ENCODE data around the gene ADGRF1. TPM values are rescaled to one million over a fixed set of nuclear protein-coding genes. Genes with fewer than 3 reads are reported as not detected.

ADGRF1 gene
- polyA plus RNA-seq, 1 of the 3 experiments (the other 2 are of a cell fraction) = not detected

DNA sequence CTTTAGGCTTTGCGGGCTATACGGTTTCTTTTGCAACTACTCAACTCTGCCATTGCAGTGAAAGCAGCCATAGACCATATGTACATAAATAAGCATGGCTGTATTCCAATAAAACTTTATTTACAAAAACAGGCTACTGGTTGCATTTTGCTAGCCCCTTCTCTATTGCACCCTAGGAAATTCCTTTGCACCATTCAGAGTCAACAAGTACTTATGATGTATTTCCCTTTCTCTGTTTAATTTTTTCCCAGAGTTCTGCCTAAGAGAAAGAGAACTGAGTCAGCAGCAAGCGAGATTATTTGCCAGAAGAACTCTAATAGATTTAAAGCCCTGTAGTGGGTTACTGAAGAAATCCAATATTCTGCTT is 33.8 kb downstream of the ADGRF1 start:
- Histone ChIP-seq H3K27me3 (ENCODE audit: insufficient read depth) (peaks cover 6% of the 10 kb centered on the region; the same call in 1 of the 2 replicates), H3F3A (replicated peaks; ENCODE audit: insufficient read depth) (no peaks in the 10 kb centered on the region), H3K9me3 (no peaks in the 10 kb centered on the region), H3K4me2 (no peak overlapping the region), H3K4me3 (ENCODE audit: low read depth in 2 of 2, low read length in 1 of 2) (no peak overlapping the region), H4K20me1 (ENCODE audit: insufficient read depth) (no peaks in the 10 kb centered on the region), H3K36me3 (replicated peaks in 1 of 2; ENCODE audit: control insufficient read depth in 1 of 2, insufficient read depth in 2 of 2, low read length in 1 of 2) (no peaks in the 10 kb centered on the region), H3K9ac (no peak overlapping the region), H3K79me2 (ENCODE audit: insufficient read depth) (no peaks in the 10 kb centered on the region), H3K9me2 (no peaks in the 10 kb centered on the region), H2AFZ (ENCODE audit: low read depth) (no peak overlapping the region), H3K27ac (ENCODE audit: low read depth in 2 of 2, low read length in 1 of 2) (no peak overlapping the region), H3K4me1 (ENCODE audit: control insufficient read depth in 1 of 2, insufficient read depth in 2 of 2, low read depth in 1 of 2, low read length in 1 of 2) (no peaks in the 10 kb centered on the region)
- WGBS (ENCODE audit: low lambda C conversion rate) = 4% methylated on average over 3 of the region's 3 CpGs
- ChIA-PET CTCF (no interaction called here), POLR2A (no interaction called here)
- TF ChIP-seq NFIC (IDR thresholded peaks at IDR 0.05; ENCODE audit: borderline replicate concordance) (no peak), GABPA (IDR thresholded peaks at IDR 0.05; ENCODE audit: low read depth) (no peak), YY1 (IDR thresholded peaks at IDR 0.05; ENCODE audit: low read depth) (no peak)
- no peak for DNase-seq

DNA sequence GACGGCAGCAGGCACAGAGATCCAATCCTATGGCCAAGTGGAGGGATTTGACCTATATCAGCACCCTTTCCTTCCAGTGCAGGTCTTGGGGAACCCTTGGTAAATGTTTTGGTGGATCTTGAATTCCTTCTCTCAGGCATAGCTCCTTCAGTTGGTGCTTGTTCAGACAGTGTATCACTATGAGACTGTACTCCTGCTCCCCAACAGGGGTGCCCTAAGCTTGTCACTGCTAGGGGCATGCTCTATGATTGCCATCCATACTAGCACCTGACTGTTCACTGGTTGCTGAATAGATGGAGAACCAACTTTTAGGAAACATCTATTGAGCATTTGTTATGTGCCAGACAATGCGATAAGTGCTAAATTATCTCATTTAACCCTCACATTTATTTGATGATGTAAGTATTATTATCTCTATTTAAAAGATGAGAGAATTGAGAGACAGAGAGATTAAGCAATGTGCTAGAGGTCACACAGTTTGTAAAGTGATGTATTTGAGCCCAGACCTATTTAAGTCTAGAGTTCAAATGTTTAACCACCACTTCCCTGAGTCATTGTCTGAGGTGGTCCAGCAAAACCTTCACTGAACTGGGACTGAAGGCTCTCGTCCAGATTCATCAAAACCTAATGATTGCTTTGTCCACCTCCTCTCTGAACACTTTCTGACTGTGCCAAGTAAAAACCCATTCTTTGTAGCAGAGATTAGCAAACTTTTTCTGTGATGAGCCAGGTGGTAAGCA is 34.3 kb downstream of the ADGRF1 start:
- WGBS (ENCODE audit: low lambda C conversion rate) = 10% methylated on average over 3 of the region's 3 CpGs
- no peak overlapping the region for H2AFZ ChIP-seq (ENCODE audit: low read depth)
- no peaks in the 10 kb centered on the region for H3K36me3 ChIP-seq (replicated peaks in 1 of 2; ENCODE audit: control insufficient read depth in 1 of 2, insufficient read depth in 2 of 2, low read length in 1 of 2)
- no peaks in the 10 kb centered on the region for H3K79me2 ChIP-seq (ENCODE audit: insufficient read depth)
- H3K4me3 ChIP-seq (ENCODE audit: low read depth in 2 of 2, low read length in 1 of 2) = no peak overlapping the region
- no peaks in the 10 kb centered on the region for H4K20me1 ChIP-seq (ENCODE audit: insufficient read depth)
- no peaks in the 10 kb centered on the region for H3F3A ChIP-seq (replicated peaks; ENCODE audit: insufficient read depth)
- no peak for DNase-seq
- POLR2A ChIA-PET = no interaction called here
- no peak overlapping the region for H3K27ac ChIP-seq (ENCODE audit: low read depth in 2 of 2, low read length in 1 of 2)
- H3K9ac ChIP-seq = no peak overlapping the region
- CTCF ChIA-PET = no interaction called here
- no peaks in the 10 kb centered on the region for H3K9me2 ChIP-seq
- no peak overlapping the region for H3K4me2 ChIP-seq
- no peaks in the 10 kb centered on the region for H3K4me1 ChIP-seq (ENCODE audit: control insufficient read depth in 1 of 2, insufficient read depth in 2 of 2, low read depth in 1 of 2, low read length in 1 of 2)
- no peaks in the 10 kb centered on the region for H3K9me3 ChIP-seq
- peaks cover 6% of the 10 kb centered on the region; the same call in 1 of the 2 replicates for H3K27me3 ChIP-seq (ENCODE audit: insufficient read depth)
- no peak for TF ChIP-seq EZH2phosphoT487 (IDR thresholded peaks at IDR 0.05; ENCODE audit: borderline replicate concordance, low read depth)
- TF ChIP-seq POLR2AphosphoS5 (IDR thresholded peaks at IDR 0.05; ENCODE audit: low read depth, low read length) = no peak
- no peak for TF ChIP-seq TEAD4 (IDR thresholded peaks at IDR 0.05; ENCODE audit: borderline replicate concordance, insufficient read depth)
- no peak for TF ChIP-seq RFX5 (IDR thresholded peaks at IDR 0.05; ENCODE audit: low read length)
- TF ChIP-seq, protein P1, sequence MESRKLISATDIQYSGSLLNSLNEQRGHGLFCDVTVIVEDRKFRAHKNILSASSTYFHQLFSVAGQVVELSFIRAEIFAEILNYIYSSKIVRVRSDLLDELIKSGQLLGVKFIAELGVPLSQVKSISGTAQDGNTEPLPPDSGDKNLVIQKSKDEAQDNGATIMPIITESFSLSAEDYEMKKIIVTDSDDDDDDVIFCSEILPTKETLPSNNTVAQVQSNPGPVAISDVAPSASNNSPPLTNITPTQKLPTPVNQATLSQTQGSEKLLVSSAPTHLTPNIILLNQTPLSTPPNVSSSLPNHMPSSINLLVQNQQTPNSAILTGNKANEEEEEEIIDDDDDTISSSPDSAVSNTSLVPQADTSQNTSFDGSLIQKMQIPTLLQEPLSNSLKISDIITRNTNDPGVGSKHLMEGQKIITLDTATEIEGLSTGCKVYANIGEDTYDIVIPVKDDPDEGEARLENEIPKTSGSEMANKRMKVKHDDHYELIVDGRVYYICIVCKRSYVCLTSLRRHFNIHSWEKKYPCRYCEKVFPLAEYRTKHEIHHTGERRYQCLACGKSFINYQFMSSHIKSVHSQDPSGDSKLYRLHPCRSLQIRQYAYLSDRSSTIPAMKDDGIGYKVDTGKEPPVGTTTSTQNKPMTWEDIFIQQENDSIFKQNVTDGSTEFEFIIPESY (IDR thresholded peaks at IDR 0.05; ENCODE audit: borderline replicate concordance, low read depth) = no peak
- TF ChIP-seq RAD21 (IDR thresholded peaks at IDR 0.05; ENCODE audit: low read length) = no peak
- TF ChIP-seq SIN3A (IDR thresholded peaks at IDR 0.05; ENCODE audit: borderline replicate concordance, low read depth, low read length) = no peak
- TF ChIP-seq RCOR1 (IDR thresholded peaks at IDR 0.05; ENCODE audit: low read length) = no peak
- TF ChIP-seq, protein P2, sequence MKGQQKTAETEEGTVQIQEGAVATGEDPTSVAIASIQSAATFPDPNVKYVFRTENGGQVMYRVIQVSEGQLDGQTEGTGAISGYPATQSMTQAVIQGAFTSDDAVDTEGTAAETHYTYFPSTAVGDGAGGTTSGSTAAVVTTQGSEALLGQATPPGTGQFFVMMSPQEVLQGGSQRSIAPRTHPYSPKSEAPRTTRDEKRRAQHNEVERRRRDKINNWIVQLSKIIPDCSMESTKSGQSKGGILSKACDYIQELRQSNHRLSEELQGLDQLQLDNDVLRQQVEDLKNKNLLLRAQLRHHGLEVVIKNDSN (IDR thresholded peaks at IDR 0.05; ENCODE audit: borderline replicate concordance, low read depth) = no peak
- TF ChIP-seq YY1 (IDR thresholded peaks at IDR 0.05; ENCODE audit: low read depth) = no peak
- no peak for TF ChIP-seq MXI1 (IDR thresholded peaks at IDR 0.05; ENCODE audit: low read depth, low read length)
- no peak for TF ChIP-seq TAF1 (IDR thresholded peaks at IDR 0.05; ENCODE audit: borderline replicate concordance, low read depth, low read length)
- TF ChIP-seq, protein P3, sequence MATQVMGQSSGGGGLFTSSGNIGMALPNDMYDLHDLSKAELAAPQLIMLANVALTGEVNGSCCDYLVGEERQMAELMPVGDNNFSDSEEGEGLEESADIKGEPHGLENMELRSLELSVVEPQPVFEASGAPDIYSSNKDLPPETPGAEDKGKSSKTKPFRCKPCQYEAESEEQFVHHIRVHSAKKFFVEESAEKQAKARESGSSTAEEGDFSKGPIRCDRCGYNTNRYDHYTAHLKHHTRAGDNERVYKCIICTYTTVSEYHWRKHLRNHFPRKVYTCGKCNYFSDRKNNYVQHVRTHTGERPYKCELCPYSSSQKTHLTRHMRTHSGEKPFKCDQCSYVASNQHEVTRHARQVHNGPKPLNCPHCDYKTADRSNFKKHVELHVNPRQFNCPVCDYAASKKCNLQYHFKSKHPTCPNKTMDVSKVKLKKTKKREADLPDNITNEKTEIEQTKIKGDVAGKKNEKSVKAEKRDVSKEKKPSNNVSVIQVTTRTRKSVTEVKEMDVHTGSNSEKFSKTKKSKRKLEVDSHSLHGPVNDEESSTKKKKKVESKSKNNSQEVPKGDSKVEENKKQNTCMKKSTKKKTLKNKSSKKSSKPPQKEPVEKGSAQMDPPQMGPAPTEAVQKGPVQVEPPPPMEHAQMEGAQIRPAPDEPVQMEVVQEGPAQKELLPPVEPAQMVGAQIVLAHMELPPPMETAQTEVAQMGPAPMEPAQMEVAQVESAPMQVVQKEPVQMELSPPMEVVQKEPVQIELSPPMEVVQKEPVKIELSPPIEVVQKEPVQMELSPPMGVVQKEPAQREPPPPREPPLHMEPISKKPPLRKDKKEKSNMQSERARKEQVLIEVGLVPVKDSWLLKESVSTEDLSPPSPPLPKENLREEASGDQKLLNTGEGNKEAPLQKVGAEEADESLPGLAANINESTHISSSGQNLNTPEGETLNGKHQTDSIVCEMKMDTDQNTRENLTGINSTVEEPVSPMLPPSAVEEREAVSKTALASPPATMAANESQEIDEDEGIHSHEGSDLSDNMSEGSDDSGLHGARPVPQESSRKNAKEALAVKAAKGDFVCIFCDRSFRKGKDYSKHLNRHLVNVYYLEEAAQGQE (IDR thresholded peaks at IDR 0.05; ENCODE audit: low read depth, low read length) = no peak
- TF ChIP-seq, protein P4, sequence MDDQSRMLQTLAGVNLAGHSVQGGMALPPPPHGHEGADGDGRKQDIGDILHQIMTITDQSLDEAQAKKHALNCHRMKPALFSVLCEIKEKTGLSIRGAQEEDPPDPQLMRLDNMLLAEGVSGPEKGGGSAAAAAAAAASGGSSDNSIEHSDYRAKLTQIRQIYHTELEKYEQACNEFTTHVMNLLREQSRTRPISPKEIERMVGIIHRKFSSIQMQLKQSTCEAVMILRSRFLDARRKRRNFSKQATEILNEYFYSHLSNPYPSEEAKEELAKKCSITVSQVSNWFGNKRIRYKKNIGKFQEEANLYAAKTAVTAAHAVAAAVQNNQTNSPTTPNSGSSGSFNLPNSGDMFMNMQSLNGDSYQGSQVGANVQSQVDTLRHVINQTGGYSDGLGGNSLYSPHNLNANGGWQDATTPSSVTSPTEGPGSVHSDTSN (IDR thresholded peaks at IDR 0.05) = no peak
- TF ChIP-seq GATA2 (CRISPR knock-in tag; IDR thresholded peaks at IDR 0.05) = no peak
- TF ChIP-seq EP300 (IDR thresholded peaks at IDR 0.05; ENCODE audit: borderline replicate concordance in 1 of 2, low read depth in 1 of 2, low read length in 1 of 2) = no peak
- no peak for TF ChIP-seq NFIC (IDR thresholded peaks at IDR 0.05; ENCODE audit: borderline replicate concordance)
- TF ChIP-seq FOSL2 (IDR thresholded peaks at IDR 0.05; ENCODE audit: borderline replicate concordance, low read depth) = no peak
- TF ChIP-seq FOXM1 (IDR thresholded peaks at IDR 0.05; ENCODE audit: low read depth) = no peak
